Measurements from ENCODE around the gene ZC3H6.

ZC3H6 gene

GRCh38 chr2:112254466-112255240, 20.7 kb upstream of the ZC3H6 start, which contains the start of gene ZC3H8:
ZC3H8 (minus strand) TSS chr2:112255042; CDS start chr2:112254981, 61 bp downstream.
- peak within 1 kb of the TSS; percentile 51 for H3K27ac ChIP-seq (ENCODE audit: low read depth, low read length, severe bottlenecking)
- 0 to 1% methylated on average over 44 to 57 of the region's 68 CpGs for WGBS, 2 experiments (ENCODE audit: insufficient coverage in 2 of 2)
- H3K4me3 ChIP-seq (ENCODE audit: extremely low read depth, insufficient read depth, low read length, poor library complexity, severe bottlenecking): peak within 1 kb of the TSS; percentile 62
- H3K36me3 ChIP-seq (ENCODE audit: control insufficient read depth, insufficient read depth, low read length): peaks cover under 1% of the 10 kb centered on the region
- peaks cover 9% of the 10 kb centered on the region for H3K4me1 ChIP-seq (ENCODE audit: control insufficient read depth, insufficient read depth, low read length, poor library complexity, severe bottlenecking)
- no peaks in the 10 kb centered on the region for H3K9me3 ChIP-seq (ENCODE audit: control insufficient read depth, low read length)

GRCh38 chr2:112255875-112256274, 19.5 kb upstream of the ZC3H6 start:
- H3K4me1 ChIP-seq (ENCODE audit: control insufficient read depth, insufficient read depth, low read length, poor library complexity, severe bottlenecking): peaks cover 9% of the 10 kb centered on the region
- no peaks in the 10 kb centered on the region for H3K9me3 ChIP-seq (ENCODE audit: control insufficient read depth, low read length)
- H3K36me3 ChIP-seq (ENCODE audit: control insufficient read depth, insufficient read depth, low read length): no peaks in the 10 kb centered on the region
- 100% methylated on average over 1 of the region's 2 CpGs; no CpG with 5 or more reads in 1 of the 2 experiments for WGBS, 2 experiments (ENCODE audit: insufficient coverage in 2 of 2)
- H3K4me3 ChIP-seq (ENCODE audit: extremely low read depth, insufficient read depth, low read length, poor library complexity, severe bottlenecking): no peak overlapping the region
- no peak overlapping the region for H3K27ac ChIP-seq (ENCODE audit: low read depth, low read length, severe bottlenecking)

GRCh38 chr2:112256654-112257053, 18.7 kb upstream of the ZC3H6 start:
- Histone ChIP-seq H3K27ac (ENCODE audit: low read depth, low read length, severe bottlenecking) (no peak overlapping the region), H3K9me3 (ENCODE audit: control insufficient read depth, low read length) (no peaks in the 10 kb centered on the region), H3K4me3 (ENCODE audit: extremely low read depth, insufficient read depth, low read length, poor library complexity, severe bottlenecking) (no peak overlapping the region), H3K36me3 (ENCODE audit: control insufficient read depth, insufficient read depth, low read length) (no peaks in the 10 kb centered on the region), H3K4me1 (ENCODE audit: control insufficient read depth, insufficient read depth, low read length, poor library complexity, severe bottlenecking) (peaks cover 9% of the 10 kb centered on the region)
- 100% methylated on average over 1 of the region's 2 CpGs; no CpG with 5 or more reads in 1 of the 2 experiments for WGBS, 2 experiments (ENCODE audit: insufficient coverage in 2 of 2)

GRCh38 chr2:112257575-112257974, 17.8 kb upstream of the ZC3H6 start:
- H3K9me3 ChIP-seq (ENCODE audit: control insufficient read depth, low read length): peaks cover 1% of the 10 kb centered on the region
- no peak overlapping the region for H3K27ac ChIP-seq (ENCODE audit: low read depth, low read length, severe bottlenecking)
- H3K36me3 ChIP-seq (ENCODE audit: control insufficient read depth, insufficient read depth, low read length): no peaks in the 10 kb centered on the region
- no peak overlapping the region for H3K4me3 ChIP-seq (ENCODE audit: extremely low read depth, insufficient read depth, low read length, poor library complexity, severe bottlenecking)
- peaks cover 9% of the 10 kb centered on the region for H3K4me1 ChIP-seq (ENCODE audit: control insufficient read depth, insufficient read depth, low read length, poor library complexity, severe bottlenecking)
- 77 to 80% methylated on average over 4 of the region's 4 CpGs for WGBS, 2 experiments (ENCODE audit: insufficient coverage in 2 of 2)

GRCh38 chr2:112259509-112260294, 15.7 kb upstream of the ZC3H6 start:
- 34 to 36% methylated on average over 14 of the region's 15 CpGs for WGBS, 2 experiments (ENCODE audit: insufficient coverage in 2 of 2)

GRCh38 chr2:112260295-112260625, 15.1 kb upstream of the ZC3H6 start:
- no peaks in the 10 kb centered on the region for H3K36me3 ChIP-seq (ENCODE audit: control insufficient read depth, insufficient read depth, low read length)
- H3K9me3 ChIP-seq (ENCODE audit: control insufficient read depth, low read length): peaks cover 4% of the 10 kb centered on the region
- 86 to 87% methylated on average over 2 to 3 of the region's 3 CpGs for WGBS, 2 experiments (ENCODE audit: insufficient coverage in 2 of 2)
- H3K4me3 ChIP-seq (ENCODE audit: extremely low read depth, insufficient read depth, low read length, poor library complexity, severe bottlenecking): no peak overlapping the region
- H3K27ac ChIP-seq (ENCODE audit: low read depth, low read length, severe bottlenecking): no peak overlapping the region
- peaks cover 5% of the 10 kb centered on the region for H3K4me1 ChIP-seq (ENCODE audit: control insufficient read depth, insufficient read depth, low read length, poor library complexity, severe bottlenecking)

More at GRCh38 chr2:112259509-112260294, 15.7 kb upstream of the ZC3H6 start:
- H3K36me3 ChIP-seq (ENCODE audit: control insufficient read depth, insufficient read depth, low read length): no peaks in the 10 kb centered on the region
- peaks cover 5% of the 10 kb centered on the region for H3K4me1 ChIP-seq (ENCODE audit: control insufficient read depth, insufficient read depth, low read length, poor library complexity, severe bottlenecking)
- no peak overlapping the region for H3K27ac ChIP-seq (ENCODE audit: low read depth, low read length, severe bottlenecking)
- H3K4me3 ChIP-seq (ENCODE audit: extremely low read depth, insufficient read depth, low read length, poor library complexity, severe bottlenecking): no peak overlapping the region
- H3K9me3 ChIP-seq (ENCODE audit: control insufficient read depth, low read length): peaks cover 4% of the 10 kb centered on the region

GRCh38 chr2:112262876-112263275, 12.5 kb upstream of the ZC3H6 start:
- Histone ChIP-seq H3K4me3 (ENCODE audit: extremely low read depth, insufficient read depth, low read length, poor library complexity, severe bottlenecking) (no peak overlapping the region), H3K4me1 (ENCODE audit: control insufficient read depth, insufficient read depth, low read length, poor library complexity, severe bottlenecking) (no peaks in the 10 kb centered on the region), H3K36me3 (ENCODE audit: control insufficient read depth, insufficient read depth, low read length) (no peaks in the 10 kb centered on the region), H3K27ac (ENCODE audit: low read depth, low read length, severe bottlenecking) (no peak overlapping the region), H3K9me3 (ENCODE audit: control insufficient read depth, low read length) (peaks cover 4% of the 10 kb centered on the region)

GRCh38 chr2:112268547-112268946, 6.8 kb upstream of the ZC3H6 start:
- H3K4me1 ChIP-seq (ENCODE audit: control insufficient read depth, insufficient read depth, low read length, poor library complexity, severe bottlenecking): no peaks in the 10 kb centered on the region
- no peaks in the 10 kb centered on the region for H3K36me3 ChIP-seq (ENCODE audit: control insufficient read depth, insufficient read depth, low read length)
- no peaks in the 10 kb centered on the region for H3K9me3 ChIP-seq (ENCODE audit: control insufficient read depth, low read length)
- no peak overlapping the region for H3K4me3 ChIP-seq (ENCODE audit: extremely low read depth, insufficient read depth, low read length, poor library complexity, severe bottlenecking)
- 100% methylated on average over 1 of the region's 1 CpG; no CpG with 5 or more reads in 1 of the 2 experiments for WGBS, 2 experiments (ENCODE audit: insufficient coverage in 2 of 2)
- H3K27ac ChIP-seq (ENCODE audit: low read depth, low read length, severe bottlenecking): no peak overlapping the region

GRCh38 chr2:112272669-112273068, 2.7 kb upstream of the ZC3H6 start:
- Histone ChIP-seq H3K36me3 (ENCODE audit: control insufficient read depth, insufficient read depth, low read length) (no peaks in the 10 kb centered on the region), H3K4me3 (ENCODE audit: extremely low read depth, insufficient read depth, low read length, poor library complexity, severe bottlenecking) (no peak overlapping the region), H3K27ac (ENCODE audit: low read depth, low read length, severe bottlenecking) (no peak overlapping the region), H3K4me1 (ENCODE audit: control insufficient read depth, insufficient read depth, low read length, poor library complexity, severe bottlenecking) (no peaks in the 10 kb centered on the region), H3K9me3 (ENCODE audit: control insufficient read depth, low read length) (no peaks in the 10 kb centered on the region)
- 67 to 88% methylated on average over 3 to 5 of the region's 5 CpGs for WGBS, 2 experiments (ENCODE audit: insufficient coverage in 2 of 2)

GRCh38 chr2:112273349-112273748, 2.0 kb upstream of the ZC3H6 start:
- peak overlapping the region; percentile 38 for H3K27ac ChIP-seq (ENCODE audit: low read depth, low read length, severe bottlenecking)
- 92 to 100% methylated on average over 1 to 5 of the region's 5 CpGs for WGBS, 2 experiments (ENCODE audit: insufficient coverage in 2 of 2)
- H3K36me3 ChIP-seq (ENCODE audit: control insufficient read depth, insufficient read depth, low read length): no peaks in the 10 kb centered on the region
- no peaks in the 10 kb centered on the region for H3K9me3 ChIP-seq (ENCODE audit: control insufficient read depth, low read length)
- H3K4me3 ChIP-seq (ENCODE audit: extremely low read depth, insufficient read depth, low read length, poor library complexity, severe bottlenecking): no peak overlapping the region
- H3K4me1 ChIP-seq (ENCODE audit: control insufficient read depth, insufficient read depth, low read length, poor library complexity, severe bottlenecking): no peaks in the 10 kb centered on the region
